Measurements from ENCODE around the gene PGGT1B.

GRCh38 chr5:115196161-115196560, 66.5 kb downstream of the PGGT1B start:
- TF ChIP-seq NFRKB (IDR thresholded peaks at IDR 0.05), result no peak
- no peak for TF ChIP-seq PKNOX1 (IDR thresholded peaks at IDR 0.05)
- no peak for TF ChIP-seq BHLHE40 (IDR thresholded peaks at IDR 0.05; ENCODE audit: borderline replicate concordance)
- TF ChIP-seq SUZ12 (IDR thresholded peaks at IDR 0.05), result no peak

Measured in HEK293T (cell line).